Measurements from ENCODE around the gene SOCS7. TPM values are rescaled to one million over a fixed set of nuclear protein-coding genes. Genes with fewer than 3 reads are reported as not detected.

SOCS7 gene
- total and polyA plus RNA-seq, 10 of the 15 experiments (the other 5 are each of a cell fraction or from before 2014, with no cell fraction given) = 0.68 to 12.8 (median 7.3) TPM

GRCh38 chr17:38428643-38429371 is 77.2 kb downstream of the SOCS7 start:
- in situ Hi-C loops (cut with MboI) (no loop called here), intact Hi-C loops (cut with micrococcal nuclease; ENCODE audit: unreplicated experiment) (loop anchor here (10.0 kb wide), 1 partner anchor 156 kb away; no protein-coding TSS in a partner anchor)
- CTCF ChIA-PET = interaction anchor here (0.6 to 1.6 kb wide), 3 partner anchors 14 to 36 kb away, joined by 3 to 4 read pairs (median 3); no protein-coding TSS in a partner anchor
- no TSS peak for BruUV-seq (replicated peaks)
- Histone ChIP-seq H3K9me3 (replicated peaks; ENCODE audit: control insufficient read depth, insufficient read depth, low read length) (no peaks in the 10 kb centered on the region), H3K27me3 (replicated peaks in 1 of 2; ENCODE audit: control insufficient read depth in 2 of 2, insufficient read depth in 2 of 2, low read length in 1 of 2) (no peaks in the 10 kb centered on the region; a peak in 1 of 4 replicates), H4K20me1 (ENCODE audit: control insufficient read depth, insufficient read depth) (no peaks in the 10 kb centered on the region), H3K4me3 (peak overlapping the region; percentile 80; the same call in 1 of the 2 replicates), H3K9ac (ENCODE audit: control insufficient read depth, insufficient read depth, low read length) (peak overlapping the region; percentile 35; the same call in 1 of the 2 replicates), H2AFZ (ENCODE audit: control insufficient read depth, low read depth, low read length) (peak overlapping the region; percentile 67), H3K4me2 (ENCODE audit: control insufficient read depth, insufficient read depth) (peak overlapping the region; percentile 76), H3K36me3 (ENCODE audit: control insufficient read depth in 2 of 2, insufficient read depth in 2 of 2, low read length in 1 of 2) (no peaks in the 10 kb centered on the region), H3K4me1 (ENCODE audit: control insufficient read depth, insufficient read depth, low read length) (peaks cover 4% of the 10 kb centered on the region), H3K79me2 (ENCODE audit: control insufficient read depth, insufficient read depth, low read length) (no peaks in the 10 kb centered on the region), H3K27ac (ENCODE audit: control insufficient read depth, insufficient read depth) (no peak overlapping the region)
- no peak for FAIRE-seq
- SMC1A ChIA-PET (ENCODE audit: uncharacterized antibody, unreplicated experiment) = no interaction called here
- POLR2A ChIA-PET = interaction anchor here (0.6 kb wide), 2 partner anchors 77 to 265 kb away, joined by 3 read pairs; no protein-coding TSS in a partner anchor
- ATAC-seq = peak; percentile 49
- WGBS (ENCODE audit: insufficient coverage, insufficient replicate concordance, low lambda C conversion rate, missing lambda C conversion rate) = 3% methylated on average over 38 of the region's 56 CpGs
- no peak for DNase-seq (ENCODE audit: low read depth, low spot score)
- TF ChIP-seq ZNF24 (IDR thresholded peaks at IDR 0.05) = no peak
- TF ChIP-seq CHD2 (IDR thresholded peaks at IDR 0.05; ENCODE audit: borderline replicate concordance, low read depth, low read length) = no peak
- 0 out of 2 replicates have a peak, but pooled peaks have one; percentile 26 for TF ChIP-seq TCF12 (IDR thresholded peaks at IDR 0.05; ENCODE audit: low read depth, low read length)
- no peak for TF ChIP-seq TARDBP (IDR thresholded peaks at IDR 0.05; ENCODE audit: borderline replicate concordance)
- 0 out of 3 replicates have a peak, but pooled peaks of 1 of the 2 experiments have one; percentile 47 for TF ChIP-seq EGR1 (IDR thresholded peaks at IDR 0.05; ENCODE audit: borderline replicate concordance in 1 of 2, low read depth in 2 of 2, low read length in 2 of 2)
- peak; percentile 35; the same call in 1 of the 2 replicates for TF ChIP-seq IKZF1 (conservative IDR thresholded peaks at IDR 0.05)
- no peak for TF ChIP-seq RCOR1 (conservative IDR thresholded peaks at IDR 0.05; ENCODE audit: low read depth, low read length)
- TF ChIP-seq EZH2 (IDR thresholded peaks at IDR 0.05; ENCODE audit: borderline replicate concordance, control insufficient read depth, low read depth, low read length) = no peak
- TF ChIP-seq NRF1 (conservative IDR thresholded peaks at IDR 0.05; ENCODE audit: low read depth, low read length) = no peak
- peak; percentile 50; the same call in 1 of the 2 replicates for TF ChIP-seq TCF3 (IDR thresholded peaks at IDR 0.05; ENCODE audit: borderline replicate concordance, insufficient read depth, low read depth, low read length)
- RAD21 ChIA-PET (ENCODE audit: unreplicated experiment) = interaction anchor here (1.0 to 2.5 kb wide), 3 partner anchors 14 to 239 kb away, joined by 3 to 6 read pairs (median 6); no protein-coding TSS in a partner anchor

Data from GM12878 (cell line).